GM12878 (cell line): Measurements from ENCODE around the gene C3orf20. TPM values are rescaled to one million over a fixed set of nuclear protein-coding genes. Genes with fewer than 3 reads are reported as not detected.

Experiments
- ATAC-seq: fragments of 200-7000 bp; cut with Tn5 transposase; 3 replicates; pipeline ENCODE4 v1.9.1; 2020; ENCODE audit warnings: mild to moderate bottlenecking, moderate library complexity
- BruUV-seq: library from RNA; stranded (reverse); fragments of 400-500 nt; replicated peaks from 2 replicates; lab custom pipeline; 2021; lab: Mats Ljungman, UMichigan
- CTCF ChIA-PET: fragments of 300-600 bp; sonication (Branson Sonifier 250); formaldehyde crosslinking; extraction: SDS; loops from one replicate; lab custom pipeline; 2021; ENCODE audit warnings: inconsistent platforms; lab: Yijun Ruan, JAX
- POLR2A ChIA-PET: fragments of 350-600 bp; formaldehyde crosslinking; extraction: SDS; loops from one replicate; lab custom pipeline; 2021; ENCODE audit warnings: inconsistent platforms; lab: Charles Lee
- RAD21 ChIA-PET: fragments of 300-600 bp; sonication (Branson Sonifier 250); formaldehyde crosslinking; loops from one replicate; lab custom pipeline; 2023; ENCODE audit warnings: antibody characterized with exemption; ENCODE audit not compliant: unreplicated experiment; lab: Charles Lee
- SMC1A ChIA-PET: fragments of 300-600 bp; sonication (Branson Sonifier 250); formaldehyde crosslinking; loops from one replicate; lab custom pipeline; 2023; ENCODE audit not compliant: unreplicated experiment, uncharacterized antibody; lab: Charles Lee
- DNase-seq: peaks from one replicate; pipeline ENCODE4 v3.0.0-alpha.2; 2011; ENCODE audit warnings: low read depth, low spot score
- FAIRE-seq: peaks from 3 replicates; lab custom pipeline; 2011; peaks lifted over from hg19 to GRCh38; lab: Jason Lieb, UNC
- H2AFZ ChIP-seq: 2 replicates; pipeline ENCODE4 v1.6.0; 2011; ENCODE audit warnings: low read depth, low read length, control low read depth; ENCODE audit not compliant: control insufficient read depth
- H3K27ac ChIP-seq: 2 replicates; pipeline ENCODE4 v1.5.1; 2011; ENCODE audit warnings: control low read depth; ENCODE audit not compliant: control insufficient read depth, insufficient read depth
- H3K27me3 ChIP-seq, 2 experiments: replicated peaks in 1 of 2; 2 replicates each; pipeline versions ENCODE4 v1.6.0 to v1.6.1; 2011; ENCODE audit warnings: low read length in 1 of 2; ENCODE audit not compliant: control insufficient read depth in 2 of 2, insufficient read depth in 2 of 2
- H3K36me3 ChIP-seq, 2 experiments: 2 replicates each; pipeline ENCODE4 v1.5.1; 2011; ENCODE audit warnings: low read length in 1 of 2; ENCODE audit not compliant: control insufficient read depth in 2 of 2, insufficient read depth in 2 of 2
- H3K4me1 ChIP-seq: 2 replicates; pipeline ENCODE4 v1.6.1; 2011; ENCODE audit warnings: mild to moderate bottlenecking, low read length, moderate library complexity, mixed read lengths; ENCODE audit not compliant: control insufficient read depth, insufficient read depth
- H3K4me2 ChIP-seq: 2 replicates; pipeline ENCODE4 v1.6.0; 2011; ENCODE audit warnings: control low read depth; ENCODE audit not compliant: control insufficient read depth, insufficient read depth
- H3K4me3 ChIP-seq: fragments of 200-600 bp; sonication (generic); 2 replicates; pipeline ENCODE4 v1.5.1; 2016
- H3K79me2 ChIP-seq: 2 replicates; pipeline ENCODE4 v1.6.0; 2011; ENCODE audit warnings: low read length; ENCODE audit not compliant: control insufficient read depth, insufficient read depth
- H3K9ac ChIP-seq: 2 replicates; pipeline ENCODE4 v1.8.0; 2011; ENCODE audit warnings: low read length, control low read depth, mixed read lengths; ENCODE audit not compliant: control insufficient read depth, insufficient read depth
- H3K9me3 ChIP-seq: replicated peaks from 3 replicates; pipeline ENCODE4 v1.5.1; 2011; ENCODE audit warnings: mild to moderate bottlenecking, low read length; ENCODE audit not compliant: control insufficient read depth, insufficient read depth
- H4K20me1 ChIP-seq: 2 replicates; pipeline ENCODE4 v1.6.0; 2011; ENCODE audit not compliant: control insufficient read depth, insufficient read depth
- EP300 ChIP-seq, 2 experiments: fragments of 150-350 bp in 1 of 2; IDR thresholded peaks; 2 replicates each; pipeline ENCODE4 v1.6.1; 2011 to 2012; ENCODE audit warnings: low read depth in 2 of 2, low read length in 2 of 2, borderline replicate concordance in 1 of 2, improper control_type of control experiment in 1 of 2, inconsistent platforms in 1 of 2; ENCODE audit not compliant: control insufficient read depth in 1 of 2
- HSF1 ChIP-seq: fragments of 150-350 bp; IDR thresholded peaks from 2 replicates; pipeline ENCODE4 v1.6.1; 2014; ENCODE audit warnings: mild to moderate bottlenecking, low read depth, low read length
- PBX3 ChIP-seq: IDR thresholded peaks from 2 replicates; pipeline ENCODE4 v1.6.1; 2011; ENCODE audit warnings: mild to moderate bottlenecking, low read depth, low read length, moderate library complexity; ENCODE audit not compliant: insufficient replicate concordance
- SMAD5 ChIP-seq: IDR thresholded peaks from 2 replicates; pipeline ENCODE4 v1.6.1; 2016; ENCODE audit warnings: antibody characterized with exemption, low read depth
- SMARCA5 ChIP-seq: fragments of 450-650 bp; IDR thresholded peaks from 2 replicates; pipeline ENCODE4 v1.6.1; 2017; ENCODE audit warnings: mild to moderate bottlenecking
- ZNF207 ChIP-seq: fragments of 450-650 bp; IDR thresholded peaks from 2 replicates; pipeline ENCODE4 v1.6.1; 2014; ENCODE audit warnings: antibody characterized with exemption, mild to moderate bottlenecking, borderline replicate concordance
- ZNF217 ChIP-seq: fragments of 450-650 bp; IDR thresholded peaks from 2 replicates; pipeline ENCODE4 v1.6.1; 2017; ENCODE audit warnings: antibody characterized with exemption, mild to moderate bottlenecking
- ZSCAN29 ChIP-seq: fragments of 450-650 bp; IDR thresholded peaks from 2 replicates; pipeline ENCODE4 v1.6.1; 2017; ENCODE audit warnings: mild to moderate bottlenecking, moderate library complexity
- WGBS: methylation state at CpG from one replicate; pipeline ENCODE4 v1.1.6; 2016; ENCODE audit warnings: low lambda C conversion rate; ENCODE audit not compliant: insufficient replicate concordance, insufficient coverage; ENCODE audit errors: missing lambda C conversion rate; 5-methylcytosine and 5-hydroxymethylcytosine counted together
- in situ Hi-C: fragments of 300-500 bp; cut with MboI; formaldehyde crosslinking; loops from 9 replicates; pipeline ENCODE4 v1.14.3; 2018; ENCODE audit warnings: mixed read lengths
- intact Hi-C: fragments of 100-400 bp; cut with micrococcal nuclease; formaldehyde crosslinking; loops from one replicate; pipeline ENCODE4 v1.14.2; 2022; ENCODE audit not compliant: unreplicated experiment
- polyA plus RNA-seq, 11 experiments: library from polyadenylated mRNA; depleted of rRNA in 4 of 11; unstranded in 6 of 11; stranded (reverse) in 5 of 11; fragments of >200 nt; fragmentation: Nextera tagmentation in 4 of 11; fragmentation: Illumina TruSeq in 1 of 11; extraction: Ambion mirVana in 4 of 11; extraction: Trizol in 1 of 11; gene quantifications; 1 replicate in 1 of 11; 2 replicates in 10 of 11; pipeline versions ENCODE4 v1.2.1 to v1.2.3, GENCODE V29; 2011 to 2016; ENCODE audit warnings: inconsistent platforms in 2 of 11, missing spikeins in 2 of 11, low read depth in 1 of 11
- total RNA-seq, 4 experiments: library from RNA; depleted of rRNA in 3 of 4; stranded (reverse); fragments of >200 nt in 3 of 4; fragmentation: Illumina TruSeq in 1 of 4; extraction: Trizol in 1 of 4; gene quantifications; 2 replicates each; pipeline versions ENCODE4 v1.2.1 to v1.2.3, GENCODE V29; 2013 to 2021

The C3orf20 gene
- total and polyA plus RNA-seq, 10 of the 15 experiments (the other 5 are each of a cell fraction or from before 2014, with no cell fraction given), result 0.05 to 2.9 (median 1.0) TPM

GRCh38 chr3:14818804-14819500, 144.0 kb downstream of the C3orf20 start, which contains the start of gene FGD5:
TSS of gene FGD5 (plus strand) at chr3:14818962. CDS start at chr3:14819072, 110 bp downstream.
- no peaks in the 10 kb centered on the region for H3K9me3 ChIP-seq
- H3K9ac ChIP-seq, result no peak within 1 kb of the TSS
- no peak within 1 kb of the TSS for H3K27ac ChIP-seq
- H3K4me1 ChIP-seq, result no peaks in the 10 kb centered on the region
- ChIA-PET CTCF (no interaction called here), POLR2A (interaction anchor here (0.6 kb wide), 1 partner anchor 77 kb away, joined by 4 read pairs; no protein-coding TSS in a partner anchor), RAD21 (no interaction called here), SMC1A (no interaction called here)
- TF ChIP-seq SMAD5 (no peak), EP300 (IDR thresholded peaks at IDR 0.05; ENCODE audit: borderline replicate concordance in 1 of 2, control insufficient read depth in 1 of 2, low read depth in 2 of 2, low read length in 2 of 2) (no peak), ZNF207 (no peak), ZNF217 (no peak), PBX3 (no peak), SMARCA5 (no peak), HSF1 (no peak), ZSCAN29 (no peak)
- 19% methylated on average over 23 of the region's 25 CpGs for WGBS
- no peak within 1 kb of the TSS for H3K4me2 ChIP-seq
- intact Hi-C loops (no loop called here), in situ Hi-C loops (no loop called here)
- H4K20me1 ChIP-seq, result no peaks in the 10 kb centered on the region
- no peaks in the 10 kb centered on the region for H3K79me2 ChIP-seq
- ATAC-seq (no peak), DNase-seq (no peak), FAIRE-seq (no peak)
- H3K4me3 ChIP-seq, result no peak within 1 kb of the TSS
- H3K27me3 ChIP-seq, result peaks cover under 1 to 2% of the 10 kb centered on the region in 2 experiments; a peak in 2 of 4 replicates
- no TSS peak for BruUV-seq
- H2AFZ ChIP-seq, result no peak within 1 kb of the TSS
- H3K36me3 ChIP-seq, result no peaks in the 10 kb centered on the region
